PFSK-1 (cell line): ENCODE data around the gene C3orf18.

Source experiments
- POLR2AphosphoS5 ChIP-seq: IDR thresholded peaks from 2 replicates; pipeline ENCODE4 v1.6.1; 2012; ENCODE audit warnings: low read depth, mild to moderate bottlenecking, control low read depth, low read length, moderate library complexity
- TAF1 ChIP-seq: IDR thresholded peaks from 2 replicates; pipeline ENCODE4 v1.6.1; 2012; ENCODE audit warnings: low read length, control low read depth, borderline replicate concordance; ENCODE audit not compliant: insufficient read depth

GRCh38 chr3:50533807-50534461 is 33.6 kb downstream of the C3orf18 start:
- TF ChIP-seq POLR2AphosphoS5, result no peak
- no peak for TF ChIP-seq TAF1
